ENCODE measurements around the gene CCDC198.

CCDC198 gene

DNA sequence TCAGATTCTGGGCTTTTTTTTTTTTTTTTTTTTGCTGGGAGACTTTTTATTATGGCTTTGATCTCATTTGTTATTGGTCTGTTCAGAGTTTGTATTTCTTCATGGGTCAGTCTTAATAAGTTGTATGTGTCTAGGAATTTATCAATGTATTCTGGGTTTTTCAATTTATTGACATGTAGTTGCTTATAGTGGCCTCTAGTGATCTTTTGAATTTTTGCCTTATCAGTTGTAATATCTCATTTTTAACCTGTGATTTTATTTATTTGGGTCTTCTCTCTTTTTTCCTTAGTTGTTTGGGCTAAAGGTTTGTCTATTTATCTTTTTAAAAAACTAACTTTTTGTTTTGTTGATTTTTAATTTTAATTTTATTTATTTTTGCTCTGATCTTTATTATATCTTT is 57.7 kb downstream of the CCDC198 start:
- TF ChIP-seq, protein P1, sequence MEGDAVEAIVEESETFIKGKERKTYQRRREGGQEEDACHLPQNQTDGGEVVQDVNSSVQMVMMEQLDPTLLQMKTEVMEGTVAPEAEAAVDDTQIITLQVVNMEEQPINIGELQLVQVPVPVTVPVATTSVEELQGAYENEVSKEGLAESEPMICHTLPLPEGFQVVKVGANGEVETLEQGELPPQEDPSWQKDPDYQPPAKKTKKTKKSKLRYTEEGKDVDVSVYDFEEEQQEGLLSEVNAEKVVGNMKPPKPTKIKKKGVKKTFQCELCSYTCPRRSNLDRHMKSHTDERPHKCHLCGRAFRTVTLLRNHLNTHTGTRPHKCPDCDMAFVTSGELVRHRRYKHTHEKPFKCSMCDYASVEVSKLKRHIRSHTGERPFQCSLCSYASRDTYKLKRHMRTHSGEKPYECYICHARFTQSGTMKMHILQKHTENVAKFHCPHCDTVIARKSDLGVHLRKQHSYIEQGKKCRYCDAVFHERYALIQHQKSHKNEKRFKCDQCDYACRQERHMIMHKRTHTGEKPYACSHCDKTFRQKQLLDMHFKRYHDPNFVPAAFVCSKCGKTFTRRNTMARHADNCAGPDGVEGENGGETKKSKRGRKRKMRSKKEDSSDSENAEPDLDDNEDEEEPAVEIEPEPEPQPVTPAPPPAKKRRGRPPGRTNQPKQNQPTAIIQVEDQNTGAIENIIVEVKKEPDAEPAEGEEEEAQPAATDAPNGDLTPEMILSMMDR (conservative IDR thresholded peaks at IDR 0.05; ENCODE audit: low read length), result no peak
- no peak for TF ChIP-seq EZH2phosphoT487 (IDR thresholded peaks at IDR 0.05; ENCODE audit: borderline replicate concordance)
- Histone ChIP-seq H3K36me3 (ENCODE audit: insufficient read depth, low read length) (no peaks in the 10 kb centered on the region), H3K4me1 (ENCODE audit: insufficient read depth, low read length, poor library complexity, severe bottlenecking) (no peaks in the 10 kb centered on the region), H3K9me3 (ENCODE audit: insufficient read depth, low read depth, low read length) (no peaks in the 10 kb centered on the region), H2AFZ (ENCODE audit: low read length) (no peak overlapping the region), H3K9me2 (replicated peaks; ENCODE audit: low read depth, low read length) (no peaks in the 10 kb centered on the region), H4K20me1 (ENCODE audit: insufficient read depth, low read length, poor library complexity, severe bottlenecking) (no peaks in the 10 kb centered on the region), H3K4me2 (ENCODE audit: low read depth, low read length, poor library complexity, severe bottlenecking) (no peak overlapping the region), H3F3A (ENCODE audit: low read depth) (no peaks in the 10 kb centered on the region), H3K79me2 (ENCODE audit: insufficient read depth, low read length) (no peaks in the 10 kb centered on the region), H3K27me3 (ENCODE audit: insufficient read depth, low read length, poor library complexity, severe bottlenecking) (no peaks in the 10 kb centered on the region), H3K9ac (ENCODE audit: low read depth, low read length, poor library complexity, severe bottlenecking) (no peak overlapping the region), H3K4me3 (ENCODE audit: low read length, poor library complexity, severe bottlenecking) (no peak overlapping the region)

DNA sequence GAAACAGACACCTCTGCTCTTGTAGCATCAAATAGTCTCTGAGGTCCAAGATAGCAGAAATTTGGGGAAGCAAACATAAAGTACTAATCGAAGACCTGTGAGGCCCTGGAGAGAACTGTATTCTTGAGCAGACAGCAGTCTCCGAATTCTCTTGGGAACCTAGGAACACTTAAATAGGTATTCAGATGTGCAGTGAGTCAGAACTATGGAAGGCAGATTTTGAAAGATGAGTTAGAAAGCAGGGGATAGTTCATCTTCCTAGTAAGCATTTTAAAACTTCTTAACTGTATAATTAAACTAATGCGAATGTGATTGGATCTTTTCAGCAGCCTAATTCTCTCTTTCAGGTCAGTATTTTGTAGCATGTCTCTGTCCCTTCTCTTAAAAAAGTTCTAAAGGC is 72.7 kb downstream of the CCDC198 start:
- Histone ChIP-seq H3K9me3 (ENCODE audit: insufficient read depth, low read depth, low read length) (no peaks in the 10 kb centered on the region), H3K9me2 (replicated peaks; ENCODE audit: low read depth, low read length) (no peaks in the 10 kb centered on the region), H2AFZ (ENCODE audit: low read length) (no peak overlapping the region), H3K79me2 (ENCODE audit: insufficient read depth, low read length) (no peaks in the 10 kb centered on the region), H3K4me2 (ENCODE audit: low read depth, low read length, poor library complexity, severe bottlenecking) (no peak overlapping the region), H3K9ac (ENCODE audit: low read depth, low read length, poor library complexity, severe bottlenecking) (no peak overlapping the region), H3K4me3 (ENCODE audit: low read length, poor library complexity, severe bottlenecking) (no peak overlapping the region), H4K20me1 (ENCODE audit: insufficient read depth, low read length, poor library complexity, severe bottlenecking) (no peaks in the 10 kb centered on the region), H3K4me1 (ENCODE audit: insufficient read depth, low read length, poor library complexity, severe bottlenecking) (no peaks in the 10 kb centered on the region), H3K36me3 (ENCODE audit: insufficient read depth, low read length) (no peaks in the 10 kb centered on the region), H3K27me3 (ENCODE audit: insufficient read depth, low read length, poor library complexity, severe bottlenecking) (no peaks in the 10 kb centered on the region), H3F3A (ENCODE audit: low read depth) (no peaks in the 10 kb centered on the region)
- TF ChIP-seq, protein P1 (conservative IDR thresholded peaks at IDR 0.05; ENCODE audit: low read length), result no peak

DNA sequence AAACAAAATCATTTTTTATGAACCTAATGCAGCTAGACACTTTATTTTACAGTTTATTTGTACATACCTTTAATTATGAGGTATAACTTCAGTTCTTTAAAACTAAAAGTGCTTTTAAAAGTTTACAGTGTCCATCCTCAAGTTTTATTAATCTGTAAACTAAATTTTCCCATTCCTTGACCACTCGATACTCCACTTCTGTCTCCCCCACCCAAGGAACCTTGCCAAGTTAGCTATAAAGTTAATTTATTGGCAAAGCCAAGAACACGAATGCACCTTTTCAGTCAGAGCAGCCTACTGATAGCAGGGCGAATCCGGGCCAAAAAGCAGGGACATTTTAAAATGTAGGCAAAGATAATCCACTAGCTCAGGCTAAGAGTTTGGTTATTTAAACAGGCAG is 73.6 kb downstream of the CCDC198 start:
- H3F3A ChIP-seq (ENCODE audit: low read depth), result no peaks in the 10 kb centered on the region
- no peaks in the 10 kb centered on the region for H3K9me2 ChIP-seq (replicated peaks; ENCODE audit: low read depth, low read length)
- H3K27me3 ChIP-seq (ENCODE audit: insufficient read depth, low read length, poor library complexity, severe bottlenecking), result no peaks in the 10 kb centered on the region
- no peaks in the 10 kb centered on the region for H3K9me3 ChIP-seq (ENCODE audit: insufficient read depth, low read depth, low read length)
- no peak overlapping the region for H3K9ac ChIP-seq (ENCODE audit: low read depth, low read length, poor library complexity, severe bottlenecking)
- H3K4me2 ChIP-seq (ENCODE audit: low read depth, low read length, poor library complexity, severe bottlenecking), result no peak overlapping the region
- no peaks in the 10 kb centered on the region for H3K36me3 ChIP-seq (ENCODE audit: insufficient read depth, low read length)
- H2AFZ ChIP-seq (ENCODE audit: low read length), result no peak overlapping the region
- H4K20me1 ChIP-seq (ENCODE audit: insufficient read depth, low read length, poor library complexity, severe bottlenecking), result no peaks in the 10 kb centered on the region
- TF ChIP-seq EZH2phosphoT487 (IDR thresholded peaks at IDR 0.05; ENCODE audit: borderline replicate concordance), result no peak
- TF ChIP-seq, protein P1 (conservative IDR thresholded peaks at IDR 0.05; ENCODE audit: low read length), result no peak
- no peak overlapping the region for H3K4me3 ChIP-seq (ENCODE audit: low read length, poor library complexity, severe bottlenecking)
- H3K79me2 ChIP-seq (ENCODE audit: insufficient read depth, low read length), result no peaks in the 10 kb centered on the region
- H3K4me1 ChIP-seq (ENCODE audit: insufficient read depth, low read length, poor library complexity, severe bottlenecking), result no peaks in the 10 kb centered on the region

Measured in Loucy (cell line).